ENCODE data around the gene MRGPRE.
"Not testable (repeated sequence)": the region's sequence is repeated elsewhere in the genome, so short reads cannot be mapped to it uniquely, and the experiment has no call there.

Gene MRGPRE, protein sequence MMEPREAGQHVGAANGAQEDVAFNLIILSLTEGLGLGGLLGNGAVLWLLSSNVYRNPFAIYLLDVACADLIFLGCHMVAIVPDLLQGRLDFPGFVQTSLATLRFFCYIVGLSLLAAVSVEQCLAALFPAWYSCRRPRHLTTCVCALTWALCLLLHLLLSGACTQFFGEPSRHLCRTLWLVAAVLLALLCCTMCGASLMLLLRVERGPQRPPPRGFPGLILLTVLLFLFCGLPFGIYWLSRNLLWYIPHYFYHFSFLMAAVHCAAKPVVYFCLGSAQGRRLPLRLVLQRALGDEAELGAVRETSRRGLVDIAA

DNA sequence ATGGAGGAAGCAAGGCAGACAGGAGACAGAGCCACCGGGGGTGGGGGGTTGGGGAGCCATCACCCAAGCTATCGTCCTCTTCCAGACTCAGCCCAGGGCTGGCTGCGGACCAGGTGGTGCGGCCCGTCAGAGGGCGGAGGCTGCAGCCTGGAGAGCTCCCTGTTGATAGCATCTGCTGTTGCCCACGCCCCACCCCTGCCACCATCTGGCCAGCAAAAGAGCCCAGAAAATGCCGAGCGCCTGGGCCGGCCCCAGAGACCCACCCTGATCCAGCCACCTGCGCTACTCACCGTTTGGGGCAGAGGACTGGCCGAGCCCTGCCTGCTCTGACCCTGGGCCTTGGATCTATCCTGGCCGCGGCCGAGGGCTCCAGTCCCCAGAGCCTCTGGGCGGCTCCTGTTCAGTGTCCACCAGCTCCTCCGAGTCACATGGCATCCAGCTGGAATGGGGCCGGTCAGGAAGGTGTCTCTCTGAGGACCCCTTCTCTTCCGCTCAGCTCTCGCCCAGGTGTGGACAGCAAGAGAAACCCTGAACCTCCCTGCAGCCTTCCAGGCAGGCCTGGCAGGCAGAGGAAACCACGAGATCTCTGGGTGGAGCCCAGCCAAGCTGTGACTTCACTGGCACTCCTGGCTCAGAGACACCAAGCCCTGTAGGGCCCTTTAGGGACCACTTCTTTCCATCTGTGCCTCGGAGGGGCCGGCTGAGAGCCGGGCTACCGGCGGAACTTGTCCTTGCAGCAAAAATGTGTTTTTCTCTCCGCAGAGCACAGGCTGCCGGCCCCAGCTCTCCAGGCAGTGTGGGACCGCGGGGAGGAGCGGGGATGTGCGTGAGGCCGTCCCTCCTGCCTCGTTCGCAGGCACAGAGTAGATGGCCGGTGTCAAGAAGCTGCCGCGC, at the start of gene MRGPRE:
Gene MRGPRE, minus strand, starts transcription at position 567 of the 894 bp plus-strand sequence. CDS start 3,618 bp downstream, outside the sequence.
- DNase-seq, result no peak

DNA sequence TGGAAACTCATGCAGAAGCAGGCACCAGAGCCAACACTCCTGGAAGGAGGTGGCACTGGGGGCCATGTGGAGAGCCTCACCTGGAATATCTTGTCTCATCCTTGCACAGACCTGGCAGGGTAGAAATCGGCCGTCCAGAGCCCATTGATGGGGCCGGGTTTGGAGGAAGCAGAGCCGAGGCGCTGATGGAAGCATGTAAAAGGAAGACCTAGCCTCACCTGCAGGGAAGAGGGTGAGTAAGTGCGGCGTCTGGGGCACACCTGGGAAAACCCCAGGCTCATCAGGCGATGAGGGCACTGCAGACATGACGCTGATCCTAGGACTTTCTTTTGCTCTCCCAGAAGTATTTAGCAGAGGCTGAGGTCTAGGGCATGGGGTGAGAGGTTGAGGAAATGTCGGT, 48.9 kb upstream of the MRGPRE start:
- DNase-seq, result not testable (repeated sequence)

DNA sequence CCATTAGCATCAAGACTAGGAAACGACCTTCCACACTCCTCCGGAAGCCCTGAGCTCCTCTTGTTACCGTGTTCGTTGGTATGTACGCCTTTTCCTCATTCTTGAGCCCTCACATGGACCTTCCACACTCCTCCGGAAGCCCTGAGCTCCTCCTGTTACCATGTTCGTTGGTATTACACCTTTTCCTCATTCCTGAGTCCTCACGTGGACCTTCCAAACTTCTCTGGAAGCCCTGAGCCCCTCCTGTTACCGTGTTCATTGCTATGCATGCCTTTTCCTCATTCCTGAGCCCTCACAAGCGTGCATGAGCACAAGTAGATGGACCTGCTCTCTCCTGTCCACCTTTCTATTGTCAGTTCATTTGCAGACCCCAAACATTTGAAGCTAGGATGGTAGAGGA, 48.4 kb upstream of the MRGPRE start:
- DNase-seq, result not testable (repeated sequence)

DNA sequence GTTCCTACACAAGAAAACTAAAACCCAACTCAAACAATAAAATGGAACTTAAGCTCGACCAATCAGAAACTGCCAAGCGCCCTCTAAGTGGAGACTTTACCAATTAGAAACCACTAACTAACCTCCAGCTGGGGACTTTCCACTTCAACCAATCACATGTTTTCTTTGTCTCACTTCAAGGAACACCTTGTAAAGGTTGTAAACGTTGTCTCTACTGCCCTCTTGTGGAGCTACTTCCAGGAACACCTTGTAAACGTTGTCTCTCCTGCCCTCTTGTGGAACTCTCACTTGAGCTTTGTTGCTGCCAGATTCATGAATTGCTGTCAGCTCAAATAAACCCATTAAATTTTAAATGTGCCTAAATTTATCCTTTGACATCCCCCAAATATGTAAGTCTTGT, 46.7 kb upstream of the MRGPRE start:
- not testable (repeated sequence) for DNase-seq

DNA sequence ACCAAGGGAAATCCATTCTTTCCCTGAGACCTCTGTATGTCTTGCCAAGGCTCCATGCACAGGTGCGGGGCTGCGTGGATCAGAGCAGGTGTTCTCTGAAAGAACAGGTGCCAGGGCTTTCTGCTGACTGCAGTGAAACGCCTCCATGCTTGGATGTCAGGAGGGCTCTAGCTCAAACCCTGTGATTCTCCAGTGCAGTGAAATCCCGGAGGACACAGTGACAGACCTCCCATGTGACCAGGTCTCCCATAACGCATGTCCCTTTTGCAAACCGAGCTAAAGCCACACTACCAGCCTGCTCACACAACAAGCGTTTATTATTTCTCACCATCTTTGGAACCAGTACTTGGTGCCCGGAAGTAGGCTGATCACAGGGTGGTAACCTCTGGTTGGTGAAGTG, 41.4 kb upstream of the MRGPRE start:
- not testable (repeated sequence) for DNase-seq

DNA sequence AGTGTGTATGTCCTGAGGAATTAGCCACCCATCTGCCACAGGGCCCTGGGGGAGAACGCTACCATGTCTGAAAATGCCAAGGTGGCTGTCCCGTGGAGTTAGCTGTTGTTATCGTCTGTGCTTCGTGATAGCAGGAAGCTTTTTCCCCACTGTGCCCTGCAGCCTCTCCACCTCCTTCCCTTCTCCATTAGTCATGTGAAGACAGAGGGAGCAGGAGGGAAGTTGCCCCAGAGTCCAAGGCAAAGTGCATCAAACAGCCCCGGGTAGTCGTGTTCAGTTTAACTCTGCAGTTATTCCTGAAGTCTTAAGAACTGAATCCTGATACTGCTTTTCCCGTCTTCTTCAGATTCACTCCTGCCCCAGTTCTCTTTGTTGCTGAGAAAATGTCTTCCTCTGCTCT, 30.3 kb upstream of the MRGPRE start:
- DNase-seq, result not testable (repeated sequence)

DNA sequence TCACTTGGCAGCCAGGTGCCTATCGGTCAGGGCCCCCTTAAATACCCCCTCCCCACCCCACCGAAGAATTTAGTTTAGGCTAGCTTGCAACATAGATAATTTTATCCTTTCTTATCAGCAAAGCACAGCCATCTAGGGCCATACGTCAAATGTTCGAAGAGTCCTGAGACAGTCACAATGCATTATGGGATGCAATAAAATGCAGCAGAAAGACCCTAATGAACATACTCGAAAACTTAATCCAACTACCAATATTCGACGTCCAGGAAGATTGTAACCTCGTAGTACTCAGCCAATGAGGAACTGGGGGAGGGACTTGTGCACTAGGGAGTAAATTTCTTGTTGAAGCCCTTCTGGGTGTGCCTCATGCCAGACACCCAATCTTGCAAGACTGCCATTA, 29.6 kb upstream of the MRGPRE start:
- not testable (repeated sequence) for DNase-seq

DNA sequence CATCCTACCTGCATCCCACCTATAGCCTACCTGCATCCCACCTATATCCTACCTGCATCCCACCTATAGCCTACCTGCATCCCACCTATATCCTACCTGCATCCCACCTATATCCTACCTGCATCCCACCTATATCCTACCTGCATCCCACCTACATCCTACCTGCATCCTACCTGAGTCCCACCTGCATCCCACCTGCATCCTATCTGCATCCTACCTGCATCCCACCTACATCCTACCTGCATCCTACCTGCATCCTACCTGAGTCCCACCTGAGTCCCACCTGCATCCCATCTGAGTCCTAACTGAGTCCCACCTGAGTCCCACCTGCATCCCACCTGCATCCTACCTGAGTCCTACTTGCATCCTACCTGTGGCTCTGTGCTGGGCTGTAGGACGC, 25.3 kb upstream of the MRGPRE start:
- not testable (repeated sequence) for DNase-seq

DNA sequence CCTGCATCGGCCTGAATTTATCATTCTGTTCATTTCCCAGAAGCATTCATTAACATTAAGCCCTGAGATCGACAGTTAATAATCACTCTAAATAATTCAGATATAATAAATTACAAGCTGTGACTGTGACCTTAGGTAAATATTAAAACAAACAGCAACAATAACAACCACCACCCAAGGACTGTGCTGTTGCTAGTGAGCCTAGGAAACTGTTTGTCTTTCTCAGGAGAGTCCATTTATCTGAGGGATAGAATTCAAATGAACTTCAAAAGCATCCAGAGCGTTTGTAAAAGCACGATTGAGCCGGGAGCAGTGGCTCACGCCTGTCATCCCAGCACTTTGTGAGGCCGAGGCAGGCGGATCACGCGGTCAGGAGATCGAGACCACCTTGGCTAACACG, 23.0 kb upstream of the MRGPRE start:
- not testable (repeated sequence) for DNase-seq

DNA sequence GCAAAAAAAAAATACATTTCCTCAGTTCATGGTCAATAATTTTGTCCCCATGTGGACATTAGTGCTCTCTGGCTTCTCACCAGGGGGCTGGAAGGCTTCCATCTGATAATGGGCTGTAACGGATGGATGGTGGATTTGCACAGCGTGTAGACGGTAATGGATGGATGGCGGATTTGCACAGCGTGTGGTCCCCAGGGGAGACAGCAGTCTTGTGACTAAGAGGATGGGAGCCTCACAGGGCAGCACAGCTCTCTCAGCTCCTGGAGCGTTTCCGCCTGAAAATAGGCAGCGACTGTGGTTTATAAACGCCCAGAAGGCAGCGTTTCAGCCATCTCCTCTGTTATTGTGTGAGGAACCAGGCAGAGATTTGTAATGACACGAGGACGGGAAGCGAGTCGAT, 22.6 kb upstream of the MRGPRE start:
- not testable (repeated sequence) for DNase-seq

DNA sequence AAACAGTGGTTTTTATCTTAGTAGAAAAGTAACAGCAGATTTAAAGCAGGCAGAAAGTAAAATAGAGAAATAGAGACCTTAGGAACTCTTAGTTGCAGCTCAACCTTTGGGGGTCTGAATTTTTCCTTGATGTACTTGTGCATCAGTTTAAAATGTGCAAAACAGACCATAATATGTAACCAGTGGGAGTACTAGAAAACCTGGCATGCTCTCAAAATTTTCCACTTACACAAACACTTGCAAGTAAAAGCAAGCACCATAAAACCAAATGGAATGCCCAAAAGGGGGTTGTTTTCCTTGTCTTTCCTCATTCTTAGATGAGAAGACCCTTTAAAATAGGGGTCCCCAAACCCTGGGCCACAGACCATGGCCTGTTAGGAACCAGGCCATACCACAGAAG, 12.9 kb upstream of the MRGPRE start:
- DNase-seq, result no peak

DNA sequence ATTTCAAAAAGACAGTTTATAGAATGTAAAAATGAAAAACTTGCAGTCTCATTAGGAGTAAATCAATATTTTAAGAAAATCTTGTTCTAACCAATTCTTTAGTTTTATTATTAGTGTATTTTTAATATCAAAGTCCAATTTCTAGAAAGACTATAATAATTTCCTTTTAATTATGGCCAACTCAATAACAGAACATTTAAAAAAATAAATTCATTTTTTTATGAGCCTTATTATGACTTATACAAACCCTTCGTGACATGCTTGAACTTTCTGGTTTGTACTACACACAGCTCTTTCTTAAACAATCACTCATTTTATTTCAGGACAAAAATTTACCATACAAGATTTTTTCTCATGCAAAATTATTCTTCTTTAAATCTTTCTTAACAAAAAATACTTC, 11.7 kb upstream of the MRGPRE start:
- no peak for DNase-seq

DNA sequence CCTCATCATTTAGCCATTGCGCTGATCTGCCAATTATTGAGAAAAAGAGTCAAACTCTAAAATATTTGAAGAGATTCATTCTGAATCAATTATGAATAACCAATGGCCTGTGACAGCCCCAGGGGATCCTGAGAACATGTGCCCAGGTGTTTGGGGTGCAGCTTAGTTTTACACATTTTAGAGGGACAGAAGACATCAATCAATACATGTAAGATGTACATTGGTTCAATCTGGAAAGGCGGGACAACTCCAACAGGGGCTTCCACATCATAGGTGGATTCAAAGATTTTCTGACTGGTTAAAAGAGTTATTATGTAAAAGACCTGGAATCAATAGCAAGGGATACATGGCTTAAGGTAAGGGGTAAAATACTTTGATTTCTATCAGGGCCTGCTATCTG, 4.9 kb upstream of the MRGPRE start:
- DNase-seq, result no peak

DNA sequence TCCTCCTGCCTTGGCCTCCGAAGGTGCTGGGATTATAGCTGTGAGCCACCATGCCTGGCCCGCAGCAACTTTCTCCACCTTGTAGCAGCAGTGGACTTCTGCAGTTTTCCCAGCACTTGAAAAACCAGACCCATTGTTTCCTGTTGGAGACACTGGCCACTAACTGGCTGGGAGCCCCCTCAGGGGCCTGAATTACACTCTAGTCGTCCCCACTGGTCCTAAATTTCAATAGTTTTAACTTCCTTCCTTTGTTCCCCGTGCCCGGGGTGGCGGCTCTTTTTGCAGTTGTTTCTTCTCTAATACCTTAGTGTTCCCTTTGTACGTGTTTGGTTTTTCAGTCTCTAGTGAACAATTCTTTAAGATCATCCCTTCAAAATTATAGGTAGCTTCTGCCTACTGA, 2.6 kb upstream of the MRGPRE start:
- no peak for DNase-seq

DNA sequence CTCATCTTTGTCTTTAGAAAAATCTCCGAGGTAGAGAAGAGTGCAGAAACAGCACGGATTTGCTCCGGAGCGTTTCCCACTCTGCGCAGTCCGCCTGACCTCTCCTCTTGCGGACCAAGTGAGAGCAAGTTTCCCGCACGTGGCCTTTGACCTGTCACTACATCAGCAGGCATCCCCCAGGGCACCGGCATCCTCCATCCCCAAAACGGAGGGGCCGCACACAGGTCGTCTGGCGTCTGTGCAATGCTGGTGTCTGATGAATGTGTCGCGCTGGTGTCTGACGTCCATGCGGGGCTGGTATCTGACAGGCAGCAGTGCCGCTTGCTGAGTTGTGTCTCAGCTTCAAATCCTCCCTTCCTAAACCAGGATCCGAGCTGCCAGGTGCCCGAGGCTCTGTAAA, 739 bp upstream of the MRGPRE start:
- no peak for DNase-seq

DNA sequence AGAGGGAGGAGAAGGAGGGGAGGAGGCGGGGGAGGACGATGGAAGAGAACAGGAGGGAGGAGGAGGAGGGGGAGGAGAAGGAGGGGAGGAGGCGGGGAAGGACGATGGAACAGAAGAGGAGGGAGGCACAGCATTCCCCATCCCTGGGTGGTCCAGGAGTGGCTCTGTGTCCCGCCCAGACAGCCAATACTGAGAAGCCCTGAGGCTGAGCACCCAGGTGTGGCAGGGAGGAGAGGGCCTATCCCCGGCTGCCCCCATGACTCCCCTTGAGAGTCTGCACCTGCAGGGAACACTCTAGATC, 717 bp downstream of the MRGPRE start:
- no peak for DNase-seq

DNA sequence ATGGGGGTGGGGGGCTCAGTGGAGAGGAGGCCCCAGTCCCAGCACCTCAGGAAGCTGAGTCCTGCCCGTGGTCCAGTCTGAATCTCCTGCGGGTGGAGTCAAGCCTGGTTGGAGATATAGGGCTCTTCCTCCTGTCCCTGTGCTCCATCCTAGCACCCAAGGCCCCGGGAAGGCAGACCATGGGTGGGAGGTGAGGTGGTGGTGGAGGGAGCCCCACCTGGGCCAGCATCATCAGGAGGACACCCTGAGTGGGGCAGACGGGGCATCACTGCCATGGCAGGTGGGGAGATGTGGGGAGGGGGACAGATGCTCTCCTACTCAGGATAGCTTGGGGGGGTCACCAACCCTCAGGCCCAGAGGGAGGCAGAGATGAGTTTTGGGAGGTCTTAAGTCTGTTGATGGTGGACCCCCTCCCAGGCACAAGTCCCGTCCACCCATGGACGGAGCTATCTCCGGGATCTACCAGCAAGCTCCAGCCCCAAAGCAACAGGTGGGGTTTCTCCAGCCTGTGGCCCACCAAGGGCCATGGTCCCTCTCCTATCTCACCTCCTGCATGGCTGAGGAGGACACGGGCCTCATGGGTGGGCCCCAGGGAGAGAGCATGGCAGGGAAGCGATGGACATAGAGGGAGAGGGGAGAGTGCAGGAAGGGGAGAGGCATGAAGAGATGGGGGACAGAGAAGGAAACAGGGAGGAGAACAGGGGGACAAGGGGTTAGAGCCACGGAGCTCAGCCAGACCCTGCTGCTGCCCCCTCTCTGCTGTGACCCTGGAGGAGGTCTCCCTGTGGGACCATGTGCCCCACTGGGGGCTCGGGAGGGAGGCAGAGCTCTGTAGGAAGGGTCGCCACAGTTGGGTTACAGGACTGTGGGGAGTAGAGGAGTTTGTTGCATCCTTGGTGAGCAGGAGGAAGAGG, 1.3 kb downstream of the MRGPRE start:
- no peak for DNase-seq

DNA sequence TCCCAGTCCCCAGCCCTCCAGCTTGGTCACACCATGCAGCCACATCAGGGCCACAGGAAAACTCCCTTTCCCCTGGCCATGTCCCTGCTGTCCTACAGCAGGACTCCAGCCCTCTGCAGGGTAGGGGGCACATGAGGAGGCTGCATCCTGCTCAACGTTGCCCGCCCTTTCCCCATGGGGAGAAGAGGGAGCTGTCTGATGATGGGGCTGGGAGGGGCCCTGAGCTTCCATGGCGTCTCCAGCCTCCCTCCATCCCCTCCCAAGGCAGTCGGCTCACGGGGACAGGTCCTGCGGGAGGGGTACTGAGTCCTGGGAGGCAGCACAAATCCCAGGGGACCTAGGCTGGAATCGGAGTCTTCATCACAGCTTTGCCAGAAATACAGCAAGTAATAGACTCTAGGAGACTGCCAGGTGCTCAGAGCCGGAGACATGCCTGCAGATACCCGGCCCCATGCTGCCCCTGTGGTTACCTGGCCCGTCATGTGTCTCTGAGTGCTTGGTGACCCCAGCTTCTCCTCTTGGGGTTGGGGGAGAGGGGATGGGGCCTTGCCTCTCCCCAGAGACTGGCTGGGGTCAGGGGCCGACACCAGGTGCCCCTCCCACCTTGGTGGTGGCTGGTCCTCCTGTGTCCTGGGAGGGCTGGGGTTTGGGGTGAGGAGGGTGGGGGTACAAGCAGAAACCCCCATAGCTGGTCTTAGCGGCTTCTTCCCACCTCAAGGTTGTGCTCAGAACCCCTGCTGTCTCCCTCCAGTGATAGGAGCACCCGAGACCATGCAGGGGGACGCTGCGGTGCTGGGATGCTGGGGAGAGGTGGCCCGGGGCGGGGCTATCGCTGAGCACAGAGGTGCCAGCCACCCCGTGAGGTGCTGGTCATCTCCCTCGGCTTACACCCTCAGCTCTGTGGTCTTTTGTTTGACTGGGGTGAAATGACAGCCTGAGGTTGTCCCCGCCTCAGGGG, 2.3 kb downstream of the MRGPRE start:
- DNase-seq, result no peak

DNA sequence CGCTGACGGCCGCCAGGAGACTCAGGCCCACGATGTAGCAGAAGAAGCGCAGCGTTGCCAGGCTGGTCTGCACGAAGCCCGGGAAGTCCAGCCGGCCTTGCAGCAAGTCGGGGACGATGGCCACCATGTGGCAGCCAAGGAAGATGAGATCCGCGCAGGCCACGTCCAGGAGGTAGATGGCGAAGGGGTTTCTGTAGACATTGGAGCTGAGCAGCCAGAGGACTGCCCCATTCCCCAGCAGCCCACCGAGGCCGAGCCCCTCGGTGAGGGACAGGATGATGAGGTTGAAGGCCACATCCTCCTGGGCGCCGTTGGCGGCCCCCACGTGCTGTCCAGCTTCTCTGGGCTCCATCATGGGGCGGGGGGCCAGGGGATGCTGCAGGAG, 3.8 kb downstream of the MRGPRE start:
- no peak for DNase-seq

DNA sequence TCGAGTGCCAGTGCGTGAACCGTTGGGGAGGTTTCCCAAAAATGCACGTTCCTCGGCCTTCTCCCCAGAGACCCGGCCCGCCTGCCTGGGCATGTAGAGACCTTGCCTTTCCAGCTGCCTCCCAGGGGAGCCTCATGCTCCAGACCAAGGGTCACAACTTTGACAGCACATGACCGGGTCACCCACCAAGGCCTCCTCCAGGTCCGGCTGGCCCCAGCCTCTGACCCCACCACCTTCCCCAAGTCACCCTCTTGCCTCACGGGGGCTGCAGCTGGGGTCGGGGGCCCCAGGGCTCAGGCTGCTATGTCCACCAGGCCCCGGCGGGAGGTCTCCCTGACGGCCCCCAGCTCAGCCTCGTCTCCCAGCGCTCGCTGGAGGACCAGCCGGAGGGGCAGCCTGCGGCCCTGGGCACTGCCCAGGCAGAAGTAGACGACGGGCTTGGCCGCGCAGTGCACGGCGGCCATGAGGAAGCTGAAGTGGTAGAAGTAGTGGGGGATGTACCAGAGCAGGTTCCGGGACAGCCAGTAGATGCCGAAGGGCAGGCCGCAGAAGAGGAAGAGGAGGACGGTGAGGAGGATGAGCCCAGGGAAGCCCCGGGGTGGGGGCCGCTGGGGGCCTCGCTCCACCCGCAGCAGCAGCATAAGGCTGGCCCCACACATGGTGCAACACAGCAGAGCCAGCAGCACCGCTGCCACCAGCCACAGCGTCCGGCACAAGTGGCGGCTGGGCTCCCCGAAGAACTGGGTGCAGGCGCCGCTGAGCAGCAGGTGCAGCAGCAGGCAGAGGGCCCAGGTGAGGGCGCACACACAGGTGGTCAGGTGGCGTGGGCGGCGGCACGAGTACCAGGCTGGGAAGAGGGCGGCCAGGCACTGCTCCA, 4.4 kb downstream of the MRGPRE start:
- no peak for DNase-seq

Measured in fibroblast of upper back skin (primary cell).